Cardiac muscle cell (in vitro differentiated cells and primary cell): ENCODE data around the gene TRPT1. TPM values are rescaled to one million over a fixed set of nuclear protein-coding genes. Genes with fewer than 3 reads are reported as not detected.

Experiments used
- DNase-seq, 2 donors: peaks; one replicate each; pipeline versions ENCODE4 v3.0.0 to v3.0.0-alpha.2; 2010 to 2017; ENCODE audit warnings: low read depth in 1 of 2, low spot score in 1 of 2
- H3K27ac ChIP-seq: fragments of 200-600 bp; sonication (generic); 2 replicates; pipeline ENCODE4 v1.5.1; 2016
- H3K27me3 ChIP-seq: fragments of 200-600 bp; sonication (generic); 2 replicates; pipeline ENCODE4 v1.6.0; 2016; ENCODE audit warnings: control low read depth
- H3K36me3 ChIP-seq: fragments of 200-600 bp; sonication (generic); 2 replicates; pipeline ENCODE4 v1.5.1; 2016; ENCODE audit warnings: control low read depth
- H3K4me1 ChIP-seq: fragments of 200-600 bp; sonication (generic); 2 replicates; pipeline ENCODE4 v1.8.1; 2017; ENCODE audit warnings: low read depth, mild to moderate bottlenecking, mixed run types
- H3K4me3 ChIP-seq: fragments of 200-600 bp; sonication (generic); 2 replicates; pipeline ENCODE4 v1.5.1; 2016; ENCODE audit warnings: mild to moderate bottlenecking
- H3K9me3 ChIP-seq: fragments of 200-600 bp; sonication (generic); 2 replicates; pipeline ENCODE4 v1.5.1; 2017; ENCODE audit warnings: low read depth, mild to moderate bottlenecking, control low read depth
- polyA plus RNA-seq: library from polyadenylated mRNA; unstranded; fragments of >200 nt; fragmentation: Nextera tagmentation; extraction: Ambion mirVana; gene quantifications from 2 replicates; pipeline ENCODE4 v1.2.1, GENCODE V29; 2016
- total RNA-seq: library from RNA; depleted of rRNA; stranded (reverse); fragments of >200 nt; gene quantifications from 2 replicates; pipeline ENCODE4 v1.2.3, GENCODE V29; 2016
- TF ChIP-seq, protein P1 (sequence below): IDR thresholded peaks from 2 replicates; pipeline ENCODE4 v1.5.1; 2012; ENCODE audit warnings: low read depth, mild to moderate bottlenecking, low read length

Gene TRPT1
- total and polyA plus RNA-seq, 2 experiments from 2014 or later: 117 to 161 TPM

DNA sequence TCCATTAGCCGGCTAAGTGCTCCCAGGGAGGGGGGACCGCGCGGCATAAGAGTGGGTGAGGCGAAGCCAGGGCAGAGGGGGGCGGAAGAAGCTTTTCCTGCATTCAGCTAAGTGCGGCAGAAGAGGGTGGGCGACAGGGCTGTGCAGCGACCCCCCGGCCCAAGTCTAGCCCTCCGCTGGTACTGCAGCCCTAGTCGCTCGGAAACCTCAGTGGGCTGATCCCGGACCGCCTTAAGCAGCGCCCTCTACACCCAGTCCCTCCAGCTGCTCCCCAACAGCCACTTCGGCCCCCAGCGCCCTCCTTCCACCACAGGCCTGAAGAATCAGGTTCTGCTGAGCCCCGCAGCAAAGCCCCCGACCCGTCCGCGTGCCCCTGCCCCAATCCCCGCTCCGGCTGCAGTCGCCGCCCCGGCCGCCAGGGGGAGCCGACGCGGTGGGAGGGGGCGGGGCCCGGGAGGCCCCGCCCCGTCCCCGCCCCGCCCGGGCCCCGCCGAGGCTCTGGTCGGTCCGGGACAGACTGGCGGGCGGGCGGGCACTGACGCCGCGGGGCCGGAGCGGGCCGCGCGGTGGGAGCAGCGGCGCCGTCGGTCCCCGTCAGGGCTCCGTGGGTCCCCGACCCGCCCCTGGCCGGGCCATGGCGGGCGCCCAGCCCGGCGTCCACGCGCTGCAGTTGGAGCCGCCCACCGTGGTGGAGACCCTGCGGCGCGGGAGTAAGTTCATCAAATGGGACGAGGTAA is 25.2 kb upstream of the TRPT1 start, which contains the start of gene PLCB3:
PLCB3 (plus strand) TSS at position 515 of the 737 bp plus-strand sequence; CDS start at position 635, 120 bp downstream.
- peak; percentile 58 to 76 for DNase-seq
- no peaks in the 10 kb centered on the region for H3K36me3 ChIP-seq
- TF ChIP-seq, protein P1, sequence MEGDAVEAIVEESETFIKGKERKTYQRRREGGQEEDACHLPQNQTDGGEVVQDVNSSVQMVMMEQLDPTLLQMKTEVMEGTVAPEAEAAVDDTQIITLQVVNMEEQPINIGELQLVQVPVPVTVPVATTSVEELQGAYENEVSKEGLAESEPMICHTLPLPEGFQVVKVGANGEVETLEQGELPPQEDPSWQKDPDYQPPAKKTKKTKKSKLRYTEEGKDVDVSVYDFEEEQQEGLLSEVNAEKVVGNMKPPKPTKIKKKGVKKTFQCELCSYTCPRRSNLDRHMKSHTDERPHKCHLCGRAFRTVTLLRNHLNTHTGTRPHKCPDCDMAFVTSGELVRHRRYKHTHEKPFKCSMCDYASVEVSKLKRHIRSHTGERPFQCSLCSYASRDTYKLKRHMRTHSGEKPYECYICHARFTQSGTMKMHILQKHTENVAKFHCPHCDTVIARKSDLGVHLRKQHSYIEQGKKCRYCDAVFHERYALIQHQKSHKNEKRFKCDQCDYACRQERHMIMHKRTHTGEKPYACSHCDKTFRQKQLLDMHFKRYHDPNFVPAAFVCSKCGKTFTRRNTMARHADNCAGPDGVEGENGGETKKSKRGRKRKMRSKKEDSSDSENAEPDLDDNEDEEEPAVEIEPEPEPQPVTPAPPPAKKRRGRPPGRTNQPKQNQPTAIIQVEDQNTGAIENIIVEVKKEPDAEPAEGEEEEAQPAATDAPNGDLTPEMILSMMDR: peak; percentile 59
- H3K27ac ChIP-seq: no peak within 1 kb of the TSS
- H3K9me3 ChIP-seq: no peaks in the 10 kb centered on the region
- H3K27me3 ChIP-seq: no peaks in the 10 kb centered on the region
- peak within 1 kb of the TSS; percentile 82 for H3K4me3 ChIP-seq
- H3K4me1 ChIP-seq: peaks cover 5% of the 10 kb centered on the region

DNA sequence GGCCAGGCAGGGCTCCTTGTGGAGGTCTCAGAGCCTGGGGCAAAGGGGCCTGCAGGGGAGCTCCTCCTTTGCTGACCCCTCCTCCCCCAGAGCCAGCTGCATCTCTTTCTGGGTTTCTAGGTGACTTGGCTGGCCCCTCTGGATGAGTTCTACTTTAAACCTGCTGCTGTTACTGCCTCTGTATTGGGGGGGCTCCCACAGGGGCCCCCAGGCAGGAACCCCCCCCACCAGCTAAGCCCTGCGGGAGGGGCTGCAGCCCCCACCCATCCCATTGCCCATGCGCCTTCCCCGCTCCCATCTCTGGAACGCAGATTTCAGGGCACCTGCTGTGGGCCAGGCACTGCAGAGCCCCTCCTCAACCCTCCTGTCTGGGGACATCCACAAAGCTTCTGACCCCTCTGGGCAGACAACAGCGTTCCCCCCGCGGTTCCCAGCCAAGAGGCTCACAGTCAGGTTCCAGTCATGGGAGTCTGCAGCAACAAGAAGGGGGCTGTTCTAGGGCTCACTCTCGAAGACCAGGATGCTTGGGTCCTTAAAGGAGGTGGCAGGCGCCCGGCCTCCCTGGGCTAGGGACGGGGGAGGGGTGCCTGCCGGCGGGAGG is 24.5 kb upstream of the TRPT1 start:
- Histone ChIP-seq H3K27ac (no peak overlapping the region), H3K4me1 (peaks cover 5% of the 10 kb centered on the region), H3K27me3 (no peaks in the 10 kb centered on the region), H3K36me3 (no peaks in the 10 kb centered on the region), H3K4me3 (peak overlapping the region; percentile 82), H3K9me3 (no peaks in the 10 kb centered on the region)
- DNase-seq: peak in 1 of 2 donors; percentile 57
- TF ChIP-seq, protein P1: no peak

DNA sequence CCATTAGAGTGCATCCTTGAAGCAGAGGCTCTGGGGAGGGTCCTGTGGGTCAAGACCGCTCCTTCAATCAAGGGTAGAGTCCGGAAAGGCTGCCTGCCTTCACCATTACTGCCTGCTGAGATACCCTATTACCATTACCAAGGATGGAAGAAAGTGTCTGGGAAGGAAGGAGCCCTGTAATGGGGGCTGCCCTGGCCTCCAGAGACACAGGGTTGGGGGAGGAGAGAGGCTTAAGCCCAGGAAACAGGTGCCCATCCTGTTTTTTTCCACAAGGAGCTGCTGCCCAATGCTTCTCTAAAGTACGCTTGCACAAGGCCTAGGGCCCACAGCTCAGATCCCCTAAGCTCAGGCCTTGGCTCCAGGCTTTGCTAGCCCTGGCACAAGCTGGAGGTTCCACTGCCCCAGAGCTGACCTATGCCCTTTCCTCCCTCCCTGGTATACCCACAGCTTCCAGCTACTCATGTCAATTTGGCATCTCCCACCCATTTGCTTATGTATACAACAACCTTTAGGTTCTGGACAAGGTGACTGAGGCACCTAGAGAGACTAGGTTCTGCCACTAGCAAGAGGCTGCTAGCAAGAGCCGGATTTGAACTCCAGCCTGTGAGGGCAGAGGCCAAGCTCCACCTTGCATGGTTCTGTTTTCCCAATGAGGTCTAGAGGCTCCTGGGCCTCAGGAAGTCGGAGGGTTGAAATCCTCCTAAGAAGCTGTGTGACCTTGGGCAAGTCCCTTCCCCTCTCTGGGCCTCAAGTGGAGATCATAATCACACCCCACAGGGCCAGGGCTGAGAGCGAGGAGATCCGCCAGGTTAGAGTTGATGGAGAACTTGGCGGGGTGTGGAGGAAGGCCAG is 23.8 kb upstream of the TRPT1 start:
- no peak overlapping the region for H3K27ac ChIP-seq
- H3K36me3 ChIP-seq: no peaks in the 10 kb centered on the region
- H3K4me1 ChIP-seq: peaks cover 5% of the 10 kb centered on the region
- H3K9me3 ChIP-seq: no peaks in the 10 kb centered on the region
- DNase-seq: no peak
- no peak overlapping the region for H3K4me3 ChIP-seq
- TF ChIP-seq, protein P1: no peak
- H3K27me3 ChIP-seq: no peaks in the 10 kb centered on the region

DNA sequence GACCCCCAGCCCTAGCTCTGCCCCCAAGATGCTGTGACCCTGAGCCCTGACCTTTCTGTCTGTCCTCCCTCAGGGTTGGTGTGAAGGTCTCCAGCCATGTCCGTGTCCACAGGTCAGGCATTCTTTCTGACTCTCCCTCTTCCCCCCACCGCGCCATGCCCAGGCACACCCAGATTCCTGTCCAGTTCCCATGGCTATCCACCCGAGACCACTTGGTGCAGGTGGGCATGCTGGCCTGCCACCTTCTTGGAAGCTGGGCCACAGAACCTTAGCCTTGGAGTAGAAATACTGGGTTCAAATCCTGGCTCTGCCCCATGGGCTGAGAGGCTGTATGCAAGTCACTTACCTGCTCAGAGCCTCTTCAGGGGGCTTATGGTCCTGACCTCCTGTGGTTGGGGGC is 23.1 kb upstream of the TRPT1 start:
- DNase-seq: no peak
- Histone ChIP-seq H3K27me3 (no peaks in the 10 kb centered on the region), H3K4me1 (peaks cover 5% of the 10 kb centered on the region), H3K27ac (no peak overlapping the region), H3K4me3 (no peak overlapping the region), H3K36me3 (no peaks in the 10 kb centered on the region), H3K9me3 (no peaks in the 10 kb centered on the region)
- TF ChIP-seq, protein P1: no peak

DNA sequence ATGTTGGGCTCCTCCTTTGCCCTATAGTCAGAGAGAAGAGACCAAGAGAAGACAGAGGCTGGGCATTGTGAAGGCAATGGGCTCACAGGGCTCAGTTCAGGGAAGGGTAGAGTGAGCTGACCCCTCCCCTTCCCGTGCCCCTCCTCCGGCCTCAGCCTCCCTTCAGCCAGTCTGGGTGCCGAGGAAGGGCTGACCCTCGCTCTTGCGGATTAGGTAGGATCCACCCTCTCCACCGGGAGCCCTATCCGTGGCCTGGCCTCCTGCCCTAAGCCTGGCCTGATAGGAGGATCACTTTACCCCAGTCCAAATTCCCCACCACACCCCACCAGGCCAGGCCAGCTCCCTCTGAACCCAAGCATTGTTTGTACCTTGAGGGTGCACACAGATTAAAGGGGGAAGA is 22.6 kb upstream of the TRPT1 start:
- peaks cover 5% of the 10 kb centered on the region for H3K4me1 ChIP-seq
- no peak for DNase-seq
- no peak overlapping the region for H3K4me3 ChIP-seq
- TF ChIP-seq, protein P1: no peak
- H3K9me3 ChIP-seq: no peaks in the 10 kb centered on the region
- H3K27ac ChIP-seq: no peak overlapping the region
- no peaks in the 10 kb centered on the region for H3K27me3 ChIP-seq
- no peaks in the 10 kb centered on the region for H3K36me3 ChIP-seq
